ENCODE results near the gene CAPZA1.
A peak's percentile ranks its signal among the peaks of the same experiment; 100 is the strongest.

CAPZA1 gene

DNA sequence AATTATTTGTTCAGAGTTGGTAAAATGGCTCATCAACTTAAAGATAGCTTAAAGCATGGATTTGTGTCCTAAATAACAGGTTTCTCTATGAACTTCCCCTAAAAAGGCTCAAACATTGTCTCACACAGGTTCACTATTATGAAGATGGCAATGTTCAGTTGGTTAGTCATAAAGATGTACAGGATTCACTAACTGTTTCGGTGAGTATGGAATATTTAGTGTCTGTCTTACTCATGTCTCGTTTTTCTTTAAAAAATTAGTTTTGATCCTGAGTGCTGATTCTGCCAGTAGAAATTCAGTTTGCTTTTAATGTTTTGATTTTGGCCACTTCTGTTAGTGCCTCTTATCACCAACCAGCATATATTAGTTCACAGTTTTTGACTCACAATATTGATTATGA is 47.3 kb downstream of the CAPZA1 start:
- no peak overlapping the region for H3K4me3 ChIP-seq (replicated peaks; ENCODE audit: low read depth, low read length)
- TF ChIP-seq, protein P1, sequence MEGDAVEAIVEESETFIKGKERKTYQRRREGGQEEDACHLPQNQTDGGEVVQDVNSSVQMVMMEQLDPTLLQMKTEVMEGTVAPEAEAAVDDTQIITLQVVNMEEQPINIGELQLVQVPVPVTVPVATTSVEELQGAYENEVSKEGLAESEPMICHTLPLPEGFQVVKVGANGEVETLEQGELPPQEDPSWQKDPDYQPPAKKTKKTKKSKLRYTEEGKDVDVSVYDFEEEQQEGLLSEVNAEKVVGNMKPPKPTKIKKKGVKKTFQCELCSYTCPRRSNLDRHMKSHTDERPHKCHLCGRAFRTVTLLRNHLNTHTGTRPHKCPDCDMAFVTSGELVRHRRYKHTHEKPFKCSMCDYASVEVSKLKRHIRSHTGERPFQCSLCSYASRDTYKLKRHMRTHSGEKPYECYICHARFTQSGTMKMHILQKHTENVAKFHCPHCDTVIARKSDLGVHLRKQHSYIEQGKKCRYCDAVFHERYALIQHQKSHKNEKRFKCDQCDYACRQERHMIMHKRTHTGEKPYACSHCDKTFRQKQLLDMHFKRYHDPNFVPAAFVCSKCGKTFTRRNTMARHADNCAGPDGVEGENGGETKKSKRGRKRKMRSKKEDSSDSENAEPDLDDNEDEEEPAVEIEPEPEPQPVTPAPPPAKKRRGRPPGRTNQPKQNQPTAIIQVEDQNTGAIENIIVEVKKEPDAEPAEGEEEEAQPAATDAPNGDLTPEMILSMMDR (IDR thresholded peaks at IDR 0.05; ENCODE audit: low read length, missing control alignments), result no peak
- DNase-seq (ENCODE audit: low read depth), result no peak

DNA sequence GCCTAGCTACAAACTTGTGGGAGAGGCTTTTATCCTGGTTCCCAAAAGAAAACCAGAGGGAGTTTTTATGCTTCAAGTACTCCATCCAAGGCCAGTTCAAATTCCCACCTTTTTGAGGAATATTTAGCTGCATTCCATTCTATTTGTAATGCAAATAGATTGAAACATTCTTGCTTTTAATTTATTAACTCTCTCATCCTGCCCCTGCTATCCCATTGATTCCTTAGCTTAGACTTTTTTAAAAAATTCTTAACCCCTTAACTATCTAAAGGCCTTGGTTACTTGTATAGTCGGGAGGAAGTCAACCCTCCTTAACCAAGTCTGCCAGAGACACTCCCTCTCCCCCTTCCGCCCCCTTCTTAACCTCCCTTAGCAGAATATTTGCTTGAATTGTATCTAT is 52.4 kb downstream of the CAPZA1 start:
- no peak for DNase-seq (ENCODE audit: low read depth)
- TF ChIP-seq, protein P1 (IDR thresholded peaks at IDR 0.05; ENCODE audit: low read length, missing control alignments), result no peak
- H3K4me3 ChIP-seq (replicated peaks; ENCODE audit: low read depth, low read length), result no peak overlapping the region

DNA sequence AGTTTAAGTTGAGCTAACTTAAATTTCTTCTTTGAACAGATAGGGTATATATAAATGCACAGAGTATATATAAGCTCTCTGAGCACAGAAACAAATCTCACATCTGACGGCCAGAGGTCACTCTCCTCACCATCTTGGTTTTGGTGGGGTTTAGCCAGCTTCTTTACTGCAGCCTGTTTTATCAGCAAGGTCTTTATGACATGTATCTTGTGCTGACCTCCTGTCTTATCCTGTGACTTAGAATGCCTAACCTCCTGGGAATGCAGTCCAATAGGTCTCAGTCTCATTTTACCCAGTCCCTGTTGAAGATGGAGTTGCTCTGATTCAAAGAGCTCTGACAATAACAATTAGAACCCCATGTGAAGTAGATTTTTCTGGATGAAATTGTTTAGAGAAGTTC is 53.2 kb downstream of the CAPZA1 start:
- TF ChIP-seq, protein P1 (IDR thresholded peaks at IDR 0.05; ENCODE audit: low read length, missing control alignments), result no peak
- H3K4me3 ChIP-seq (replicated peaks; ENCODE audit: low read depth, low read length), result no peak overlapping the region
- DNase-seq (ENCODE audit: low read depth), result no peak

DNA sequence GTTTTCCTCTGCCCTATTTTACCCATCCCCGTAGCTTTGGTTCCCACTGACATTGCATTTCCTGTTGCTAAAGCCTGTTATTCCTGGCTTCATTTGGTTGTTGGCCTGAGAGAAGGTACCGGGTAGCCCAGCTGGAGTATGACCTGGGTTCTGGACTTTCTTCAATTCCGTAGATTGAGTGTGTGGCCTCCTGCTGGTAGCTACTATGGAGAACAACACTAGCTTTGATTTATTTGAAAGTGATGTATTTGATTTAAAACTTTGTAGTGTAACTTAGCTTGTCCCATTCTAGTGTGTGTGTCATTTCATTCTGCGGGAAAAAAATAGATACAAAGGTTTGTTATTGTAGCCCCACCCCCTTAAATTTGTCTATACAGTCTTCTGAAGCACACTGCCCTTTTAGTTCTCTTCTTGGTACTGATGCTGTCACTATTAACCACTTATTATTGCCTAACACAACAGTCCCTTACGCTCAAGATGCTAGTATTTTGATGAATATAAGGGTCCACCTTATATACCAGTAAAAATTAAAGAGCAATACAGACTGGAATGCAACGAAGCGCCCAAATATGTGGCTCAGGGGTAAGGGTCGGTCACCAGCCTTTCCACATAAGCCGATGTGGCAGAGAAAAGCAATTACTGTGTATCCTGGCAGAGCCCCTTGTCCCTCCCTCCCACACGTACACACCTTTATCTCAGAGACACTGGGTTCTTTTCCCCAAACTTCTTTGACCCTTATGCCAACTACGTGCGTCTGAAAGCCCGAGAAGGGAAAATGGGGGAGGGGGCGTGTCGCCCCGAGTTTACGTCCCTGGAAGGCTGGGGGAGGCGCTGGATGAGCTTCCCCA is 54.2 kb downstream of the CAPZA1 start:
- TF ChIP-seq, protein P1 (IDR thresholded peaks at IDR 0.05; ENCODE audit: low read length, missing control alignments), result peak; percentile 68
- DNase-seq (ENCODE audit: low read depth), result peak; percentile 83
- H3K4me3 ChIP-seq (replicated peaks; ENCODE audit: low read depth, low read length), result peak overlapping the region; percentile 82

DNA sequence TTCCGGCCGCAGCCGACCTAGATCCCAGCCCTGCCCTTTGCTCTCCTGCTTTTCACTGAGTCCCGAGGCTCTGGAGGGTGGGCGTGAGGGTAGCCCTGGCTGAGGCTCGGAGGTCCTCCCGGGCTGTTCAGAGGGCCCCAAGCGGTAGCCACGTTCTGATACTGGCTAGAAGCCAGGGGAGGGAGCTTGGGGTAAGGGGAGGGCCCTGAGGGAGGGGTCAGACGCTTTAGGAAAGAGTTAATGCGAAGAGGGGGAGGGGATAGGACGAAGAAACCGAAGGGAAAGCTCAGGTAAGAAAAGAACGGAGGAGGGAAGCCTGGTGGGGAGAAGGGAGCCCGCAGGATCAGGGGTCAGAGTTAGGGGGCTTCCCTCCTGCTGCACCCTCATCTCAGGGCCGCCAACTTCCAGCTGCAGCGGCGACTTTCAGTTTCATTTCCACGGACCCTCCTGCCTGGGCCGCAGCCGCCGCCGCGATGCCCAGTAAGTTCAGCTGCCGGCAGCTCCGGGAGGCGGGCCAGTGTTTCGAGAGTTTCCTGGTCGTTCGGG is 54.9 kb downstream of the CAPZA1 start, which contains the start of gene MOV10:
Gene MOV10, plus strand, starts transcription at position 220 of the 546 bp plus-strand sequence. Its CDS starts 254 bp downstream, at position 474.
- peak within 1 kb of the TSS; percentile 82 for H3K4me3 ChIP-seq (replicated peaks; ENCODE audit: low read depth, low read length)
- TF ChIP-seq, protein P1 (IDR thresholded peaks at IDR 0.05; ENCODE audit: low read length, missing control alignments), result no peak
- peak; percentile 76 for DNase-seq (ENCODE audit: low read depth)

DNA sequence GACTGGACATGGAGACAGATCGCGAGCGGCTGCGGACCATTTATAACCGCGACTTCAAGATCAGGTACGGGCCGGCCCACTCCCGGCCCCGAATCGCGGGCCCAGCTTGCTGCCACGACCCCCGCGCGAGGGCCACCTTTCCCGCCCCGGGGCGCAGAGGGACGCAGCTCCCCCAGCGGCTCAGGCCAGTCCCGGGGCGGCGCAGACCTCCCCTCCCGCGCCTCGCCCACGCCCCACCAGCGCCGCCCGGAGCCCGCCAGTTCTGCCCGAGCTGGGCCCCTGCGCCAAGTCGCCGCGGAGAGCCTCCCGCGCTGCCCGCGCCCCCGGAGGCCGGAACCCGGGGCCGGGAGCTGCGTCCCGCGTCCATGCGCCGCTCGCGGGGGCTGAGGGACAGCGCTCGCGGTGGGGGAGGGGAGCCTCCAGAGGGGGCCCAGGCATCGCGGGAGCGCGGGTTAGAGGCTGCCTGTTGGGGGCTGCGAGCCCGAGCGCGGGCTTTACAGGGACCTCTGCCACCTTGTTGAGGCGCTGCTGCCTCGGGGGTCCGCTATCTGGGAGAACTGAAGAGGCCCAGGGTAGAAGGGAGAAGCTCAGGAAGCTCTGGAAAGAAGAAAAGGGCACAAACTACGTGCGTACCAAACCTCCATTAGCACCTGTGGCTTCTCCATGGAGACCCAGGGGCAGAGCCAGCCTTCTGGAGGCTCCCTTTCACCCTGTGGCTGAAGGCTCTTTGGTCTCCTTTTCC is 55.5 kb downstream of the CAPZA1 start:
- peak overlapping the region; percentile 82 for H3K4me3 ChIP-seq (replicated peaks; ENCODE audit: low read depth, low read length)
- peak; percentile 22 for DNase-seq (ENCODE audit: low read depth)
- TF ChIP-seq, protein P1 (IDR thresholded peaks at IDR 0.05; ENCODE audit: low read length, missing control alignments), result no peak

All from fibroblast of pulmonary artery (primary cell).